Fibroblast of lung (primary cell): ENCODE results near the gene GLIS1. TPM values are rescaled to one million over a fixed set of nuclear protein-coding genes. Genes with fewer than 3 reads are reported as not detected.

Experiments used
- DNase-seq, 2 donors: peaks; one replicate each; pipeline versions ENCODE4 v3.0.0 to v3.0.0-alpha.2; 2010; ENCODE audit warnings: low read depth in 2 of 2
- H2AFZ ChIP-seq: 2 replicates; pipeline ENCODE4 v1.5.1; 2012; ENCODE audit warnings: low read length, control low read depth, inconsistent platforms
- H3K27ac ChIP-seq: 2 replicates; pipeline ENCODE4 v1.5.1; 2011; ENCODE audit warnings: low read length, control low read depth; ENCODE audit not compliant: insufficient read depth
- H3K27me3 ChIP-seq: 2 replicates; pipeline ENCODE4 v1.5.1; 2011; ENCODE audit warnings: mild to moderate bottlenecking, low read length; ENCODE audit not compliant: control insufficient read depth, insufficient read depth
- H3K36me3 ChIP-seq: 2 replicates; pipeline ENCODE4 v1.5.1; 2011; ENCODE audit warnings: low read length; ENCODE audit not compliant: control insufficient read depth, insufficient read depth
- H3K4me1 ChIP-seq: 2 replicates; pipeline ENCODE4 v1.5.1; 2011; ENCODE audit warnings: low read length; ENCODE audit not compliant: control insufficient read depth, insufficient read depth; ENCODE audit errors: extremely low read depth
- H3K4me2 ChIP-seq: 2 replicates; pipeline ENCODE4 v1.5.1; 2011; ENCODE audit warnings: low read length, control low read depth; ENCODE audit not compliant: insufficient read depth; ENCODE audit errors: extremely low read depth
- H3K4me3 ChIP-seq, 4 experiments: fragments of 200-600 bp in 1 of 4; sonication (generic) in 1 of 4; replicated peaks in 1 of 4; 2 replicates each; pipeline ENCODE4 v1.5.1; 2011 to 2016; ENCODE audit warnings: low read length in 4 of 4, low read depth in 3 of 4, mild to moderate bottlenecking in 3 of 4, control low read depth in 2 of 4, inconsistent platforms in 1 of 4, mixed read lengths in 1 of 4; ENCODE audit not compliant: insufficient read depth in 1 of 4; ENCODE audit errors: control extremely low read depth in 1 of 4
- H3K79me2 ChIP-seq: 2 replicates; pipeline ENCODE4 v1.5.1; 2012; ENCODE audit warnings: mild to moderate bottlenecking, low read length, inconsistent platforms; ENCODE audit not compliant: control insufficient read depth, insufficient read depth
- H3K9ac ChIP-seq: 2 replicates; pipeline ENCODE4 v1.5.1; 2011; ENCODE audit warnings: mild to moderate bottlenecking, low read length, control low read depth; ENCODE audit not compliant: insufficient read depth
- H3K9me3 ChIP-seq: 2 replicates; pipeline ENCODE4 v1.5.1; 2012; ENCODE audit warnings: low read depth, low read length; ENCODE audit not compliant: control insufficient read depth, insufficient read depth
- H4K20me1 ChIP-seq: 2 replicates; pipeline ENCODE4 v1.5.1; 2011; ENCODE audit warnings: low read length; ENCODE audit not compliant: control insufficient read depth, insufficient read depth; ENCODE audit errors: extremely low read depth
- EZH2 ChIP-seq: IDR thresholded peaks from 2 replicates; pipeline ENCODE4 v1.5.1; 2012; ENCODE audit warnings: low read length, control low read depth, mild to moderate bottlenecking; ENCODE audit errors: missing control alignments
- polyA plus RNA-seq, 2 donors: library from polyadenylated mRNA; depleted of rRNA in 1 of 2; stranded (reverse) in 1 of 2; unstranded in 1 of 2; fragments of >200 nt; gene quantifications; 2 replicates each; pipeline ENCODE4 v1.2.1, GENCODE V29; 2011 to 2012; ENCODE audit warnings: missing spikeins in 1 of 2
- total RNA-seq: library from RNA; depleted of rRNA; stranded (reverse); fragments of >200 nt; gene quantifications from 2 replicates; pipeline ENCODE4 v1.2.1, GENCODE V29; 2014
- TF ChIP-seq, protein P1 (sequence below), 2 donors: IDR thresholded peaks in 1 of 2; conservative IDR thresholded peaks in 1 of 2; 1 replicate in 1 of 2; 2 replicates in 1 of 2; pipeline ENCODE4 v1.5.1; 2011 to 2012; ENCODE audit warnings: low read length in 2 of 2, control low read depth in 1 of 2, inconsistent platforms in 1 of 2, low read depth in 1 of 2, mild to moderate bottlenecking in 1 of 2

GLIS1 gene
- total and polyA plus RNA-seq, 2 donors (not counting 1 experiment from before 2014, with no cell fraction given), result under 0.01 to 0.05 TPM

DNA sequence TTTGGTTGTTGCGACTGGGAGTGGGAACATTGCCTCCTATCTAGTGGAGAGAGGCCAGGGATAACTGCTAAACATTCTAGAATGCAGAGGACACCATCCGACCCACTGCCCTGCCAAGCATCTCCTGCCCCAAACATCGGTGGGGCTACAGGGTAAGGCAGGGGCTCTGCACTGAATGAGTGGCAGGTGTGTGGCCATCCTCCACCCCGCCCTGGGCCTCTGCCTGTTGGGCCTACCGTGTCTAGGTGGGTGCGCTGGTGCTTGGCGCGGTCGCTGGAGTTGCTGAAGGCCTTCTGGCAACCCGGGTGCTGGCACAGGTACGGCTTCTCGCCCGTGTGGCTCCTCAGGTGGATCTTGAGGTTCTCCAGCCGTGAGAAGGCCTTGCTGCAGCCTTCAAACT, 209.4 kb downstream of the GLIS1 start:
- TF ChIP-seq, protein P1, sequence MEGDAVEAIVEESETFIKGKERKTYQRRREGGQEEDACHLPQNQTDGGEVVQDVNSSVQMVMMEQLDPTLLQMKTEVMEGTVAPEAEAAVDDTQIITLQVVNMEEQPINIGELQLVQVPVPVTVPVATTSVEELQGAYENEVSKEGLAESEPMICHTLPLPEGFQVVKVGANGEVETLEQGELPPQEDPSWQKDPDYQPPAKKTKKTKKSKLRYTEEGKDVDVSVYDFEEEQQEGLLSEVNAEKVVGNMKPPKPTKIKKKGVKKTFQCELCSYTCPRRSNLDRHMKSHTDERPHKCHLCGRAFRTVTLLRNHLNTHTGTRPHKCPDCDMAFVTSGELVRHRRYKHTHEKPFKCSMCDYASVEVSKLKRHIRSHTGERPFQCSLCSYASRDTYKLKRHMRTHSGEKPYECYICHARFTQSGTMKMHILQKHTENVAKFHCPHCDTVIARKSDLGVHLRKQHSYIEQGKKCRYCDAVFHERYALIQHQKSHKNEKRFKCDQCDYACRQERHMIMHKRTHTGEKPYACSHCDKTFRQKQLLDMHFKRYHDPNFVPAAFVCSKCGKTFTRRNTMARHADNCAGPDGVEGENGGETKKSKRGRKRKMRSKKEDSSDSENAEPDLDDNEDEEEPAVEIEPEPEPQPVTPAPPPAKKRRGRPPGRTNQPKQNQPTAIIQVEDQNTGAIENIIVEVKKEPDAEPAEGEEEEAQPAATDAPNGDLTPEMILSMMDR (conservative IDR thresholded peaks at IDR 0.05 in 1 of 2, IDR thresholded peaks at IDR 0.05 in 1 of 2; ENCODE audit: low read depth in 1 of 2, low read length in 2 of 2), result no peak
- TF ChIP-seq EZH2, result no peak
- H3K4me3 ChIP-seq, result no peak overlapping the region

DNA sequence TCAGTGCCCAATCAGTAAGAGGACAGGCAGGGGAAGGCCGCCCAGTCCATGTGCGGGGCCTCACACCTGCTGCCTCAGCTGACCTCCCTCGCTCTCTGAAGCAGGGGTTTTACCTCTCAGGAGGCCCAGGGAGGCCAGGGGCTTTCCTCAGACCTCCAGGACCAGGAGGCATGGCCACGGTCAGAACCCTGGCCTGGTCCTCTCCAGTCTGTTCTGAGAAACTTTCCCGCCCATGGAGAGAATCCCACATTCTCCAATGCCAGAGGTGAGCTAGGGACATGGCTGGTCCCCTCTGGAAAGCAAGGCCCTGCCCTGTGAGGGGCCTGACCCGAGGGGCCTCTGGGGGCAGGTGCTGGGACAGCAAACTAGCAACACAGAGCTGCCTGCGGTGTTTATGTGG, 211.6 kb downstream of the GLIS1 start:
- H2AFZ ChIP-seq, result no peak overlapping the region
- H3K4me2 ChIP-seq, result no peak overlapping the region

More for the DNA sequence above, 209.4 kb downstream of the GLIS1 start:
- Histone ChIP-seq H3K27ac (no peak overlapping the region), H3K4me2 (no peak overlapping the region), H2AFZ (no peak overlapping the region), H3K27me3 (peaks cover 9% of the 10 kb centered on the region), H3K4me1 (peaks cover 2% of the 10 kb centered on the region), H3K79me2 (no peaks in the 10 kb centered on the region), H3K9me3 (no peaks in the 10 kb centered on the region), H3K36me3 (no peaks in the 10 kb centered on the region), H4K20me1 (no peaks in the 10 kb centered on the region), H3K9ac (no peak overlapping the region)
- DNase-seq, result no peak

DNA sequence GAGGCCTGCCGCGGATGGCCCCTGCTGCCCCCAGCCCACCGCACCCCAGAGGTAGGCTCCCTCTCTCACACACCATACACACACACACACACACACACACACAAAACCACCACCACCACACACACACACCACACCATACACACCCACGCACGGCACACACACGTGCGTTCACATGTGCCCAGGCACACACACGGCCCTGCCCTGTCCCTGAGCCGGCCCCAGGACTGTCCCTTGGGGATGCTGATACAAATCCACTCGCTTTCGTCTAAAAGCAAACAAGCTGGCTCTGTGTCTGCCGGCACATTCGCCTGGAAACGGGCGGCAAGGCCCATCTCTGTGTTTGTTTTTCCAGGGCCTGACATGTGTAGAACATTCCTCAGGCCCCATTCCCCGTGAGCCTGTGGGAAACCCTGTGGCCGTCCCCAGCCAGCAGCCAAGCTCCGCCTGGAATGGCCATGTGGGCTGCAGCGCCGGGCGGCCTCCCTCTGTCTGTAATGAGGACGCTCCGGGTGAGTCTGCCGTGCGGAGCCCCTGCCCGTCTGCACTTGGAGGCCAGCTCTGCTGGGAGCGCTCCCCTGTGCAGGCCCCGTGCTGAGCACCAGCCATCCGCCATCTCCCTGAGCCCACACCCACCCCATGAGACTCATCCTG, 212.4 kb downstream of the GLIS1 start:
- Histone ChIP-seq H3K27ac (no peak overlapping the region), H3K4me3 (no peak overlapping the region), H3K79me2 (no peaks in the 10 kb centered on the region), H4K20me1 (no peaks in the 10 kb centered on the region), H3K9ac (peak overlapping the region; percentile 7), H3K4me1 (peaks cover 2% of the 10 kb centered on the region), H2AFZ (no peak overlapping the region), H3K4me2 (no peak overlapping the region), H3K36me3 (no peaks in the 10 kb centered on the region), H3K27me3 (peaks cover 3% of the 10 kb centered on the region), H3K9me3 (no peaks in the 10 kb centered on the region)
- TF ChIP-seq, protein P1 (conservative IDR thresholded peaks at IDR 0.05 in 1 of 2, IDR thresholded peaks at IDR 0.05 in 1 of 2; ENCODE audit: low read depth in 1 of 2, low read length in 2 of 2), result no peak
- TF ChIP-seq EZH2, result no peak
- DNase-seq, result peak; percentile 71 to 81

More for the DNA sequence above, 211.6 kb downstream of the GLIS1 start:
- TF ChIP-seq EZH2, result no peak
- TF ChIP-seq, protein P1 (conservative IDR thresholded peaks at IDR 0.05 in 1 of 2, IDR thresholded peaks at IDR 0.05 in 1 of 2; ENCODE audit: low read depth in 1 of 2, low read length in 2 of 2), result no peak
- no peaks in the 10 kb centered on the region for H3K79me2 ChIP-seq
- H3K9me3 ChIP-seq, result no peaks in the 10 kb centered on the region
- no peak overlapping the region for H3K9ac ChIP-seq
- no peaks in the 10 kb centered on the region for H3K36me3 ChIP-seq
- H3K4me1 ChIP-seq, result peaks cover 2% of the 10 kb centered on the region
- no peaks in the 10 kb centered on the region for H4K20me1 ChIP-seq
- H3K4me3 ChIP-seq, result no peak overlapping the region
- H3K27ac ChIP-seq, result no peak overlapping the region
- DNase-seq, result no peak
- peaks cover 3% of the 10 kb centered on the region for H3K27me3 ChIP-seq
